A673 (cell line): ENCODE measurements around the gene FMN2.

Experiments used
- CTCF ChIP-seq: fragments of 300-800, 200-600 bp; sonication (generic); conservative IDR thresholded peaks from 2 replicates; pipeline ENCODE4 v1.5.1; 2017; ENCODE audit warnings: low read depth, mild to moderate bottlenecking, antibody characterized with exemption, low read length, moderate library complexity, mixed read lengths
- EZH2 ChIP-seq: fragments of 200-600 bp; sonication (generic); IDR thresholded peaks from 2 replicates; pipeline ENCODE4 v1.6.1; 2017; ENCODE audit warnings: borderline replicate concordance, low read depth, mild to moderate bottlenecking, mixed read lengths, antibody characterized with exemption, low read length; ENCODE audit not compliant: poor library complexity, severe bottlenecking

GRCh38 chr1:240343966-240344365 lies 252.3 kb downstream of the FMN2 start:
- TF ChIP-seq CTCF, result no peak
- TF ChIP-seq EZH2, result no peak
